WTC11 (cell line): Measurements from ENCODE around the gene POMT1.

Source experiments
- CREB1 ChIP-seq: sonication (generic); formaldehyde crosslinking; IDR thresholded peaks from 2 replicates; pipeline ENCODE4 v1.8.0; 2023; ENCODE audit warnings: mild to moderate bottlenecking, missing genetic modification reagents
- EMX1 ChIP-seq: fragments of 250-450 bp; sonication (Bioruptor Pico); IDR thresholded peaks from 2 replicates; pipeline ENCODE4 v1.8.0; 2021; ENCODE audit warnings: mild to moderate bottlenecking
- NFYB ChIP-seq: sonication (generic); formaldehyde crosslinking; conservative IDR thresholded peaks from 2 replicates; pipeline ENCODE4 v1.8.0; 2022; ENCODE audit warnings: low read depth, missing genetic modification reagents
- NR2C2 ChIP-seq: sonication (generic); formaldehyde crosslinking; IDR thresholded peaks from 2 replicates; pipeline ENCODE4 v1.8.0; 2022; ENCODE audit warnings: mild to moderate bottlenecking, missing genetic modification reagents
- TF ChIP-seq, protein P1 (sequence below): fragments of 200-600 bp; IDR thresholded peaks from 2 replicates; pipeline ENCODE4 v1.8.0; 2022; ENCODE audit warnings: antibody characterized with exemption
- TF ChIP-seq, protein P2 (sequence below): sonication (generic); formaldehyde crosslinking; IDR thresholded peaks from 2 replicates; pipeline ENCODE4 v1.8.0; 2023; ENCODE audit warnings: missing genetic modification reagents

DNA sequence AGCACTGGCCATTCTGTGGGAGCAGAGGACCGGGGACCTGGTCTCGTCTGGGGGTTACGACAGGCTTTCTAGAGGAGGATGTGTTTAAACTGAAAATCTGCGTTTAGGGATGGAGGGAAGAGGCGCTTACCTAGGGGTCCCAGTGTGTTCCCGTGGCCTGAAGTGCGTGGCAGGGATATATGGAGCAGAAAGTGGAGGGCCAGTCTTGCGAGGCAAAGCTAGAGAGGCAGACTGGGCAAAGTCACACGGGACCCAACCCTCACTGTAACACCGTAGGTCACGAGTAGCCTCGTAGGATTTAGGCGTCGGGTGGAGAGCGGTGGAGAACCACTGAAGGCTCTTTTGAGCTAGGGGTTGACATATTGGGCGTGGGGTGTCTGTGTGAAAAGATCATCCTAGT lies 32.8 kb upstream of the POMT1 start:
- TF ChIP-seq, protein P1, sequence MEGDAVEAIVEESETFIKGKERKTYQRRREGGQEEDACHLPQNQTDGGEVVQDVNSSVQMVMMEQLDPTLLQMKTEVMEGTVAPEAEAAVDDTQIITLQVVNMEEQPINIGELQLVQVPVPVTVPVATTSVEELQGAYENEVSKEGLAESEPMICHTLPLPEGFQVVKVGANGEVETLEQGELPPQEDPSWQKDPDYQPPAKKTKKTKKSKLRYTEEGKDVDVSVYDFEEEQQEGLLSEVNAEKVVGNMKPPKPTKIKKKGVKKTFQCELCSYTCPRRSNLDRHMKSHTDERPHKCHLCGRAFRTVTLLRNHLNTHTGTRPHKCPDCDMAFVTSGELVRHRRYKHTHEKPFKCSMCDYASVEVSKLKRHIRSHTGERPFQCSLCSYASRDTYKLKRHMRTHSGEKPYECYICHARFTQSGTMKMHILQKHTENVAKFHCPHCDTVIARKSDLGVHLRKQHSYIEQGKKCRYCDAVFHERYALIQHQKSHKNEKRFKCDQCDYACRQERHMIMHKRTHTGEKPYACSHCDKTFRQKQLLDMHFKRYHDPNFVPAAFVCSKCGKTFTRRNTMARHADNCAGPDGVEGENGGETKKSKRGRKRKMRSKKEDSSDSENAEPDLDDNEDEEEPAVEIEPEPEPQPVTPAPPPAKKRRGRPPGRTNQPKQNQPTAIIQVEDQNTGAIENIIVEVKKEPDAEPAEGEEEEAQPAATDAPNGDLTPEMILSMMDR, result no peak
- TF ChIP-seq EMX1 (CRISPR knock-in tag), result no peak
- TF ChIP-seq NR2C2 (CRISPR knock-in tag), result no peak
- TF ChIP-seq NFYB (CRISPR knock-in tag), result no peak
- TF ChIP-seq CREB1 (CRISPR knock-in tag), result no peak
- TF ChIP-seq, protein P2, sequence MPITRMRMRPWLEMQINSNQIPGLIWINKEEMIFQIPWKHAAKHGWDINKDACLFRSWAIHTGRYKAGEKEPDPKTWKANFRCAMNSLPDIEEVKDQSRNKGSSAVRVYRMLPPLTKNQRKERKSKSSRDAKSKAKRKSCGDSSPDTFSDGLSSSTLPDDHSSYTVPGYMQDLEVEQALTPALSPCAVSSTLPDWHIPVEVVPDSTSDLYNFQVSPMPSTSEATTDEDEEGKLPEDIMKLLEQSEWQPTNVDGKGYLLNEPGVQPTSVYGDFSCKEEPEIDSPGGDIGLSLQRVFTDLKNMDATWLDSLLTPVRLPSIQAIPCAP (CRISPR knock-in tag), result no peak
